GM12878 (cell line): ENCODE measurements around the gene AGAP1. TPM values are rescaled to one million over a fixed set of nuclear protein-coding genes. Genes with fewer than 3 reads are reported as not detected.

Experiments used
- ATAC-seq: fragments of 200-7000 bp; cut with Tn5 transposase; 3 replicates; pipeline ENCODE4 v1.9.1; 2020; ENCODE audit warnings: mild to moderate bottlenecking, moderate library complexity
- BruUV-seq: library from RNA; stranded (reverse); fragments of 400-500 nt; replicated peaks from 2 replicates; lab custom pipeline; 2021; lab: Mats Ljungman, UMichigan
- CTCF ChIA-PET: fragments of 300-600 bp; sonication (Branson Sonifier 250); formaldehyde crosslinking; extraction: SDS; loops from one replicate; lab custom pipeline; 2021; ENCODE audit warnings: inconsistent platforms; lab: Yijun Ruan, JAX
- POLR2A ChIA-PET: fragments of 350-600 bp; formaldehyde crosslinking; extraction: SDS; loops from one replicate; lab custom pipeline; 2021; ENCODE audit warnings: inconsistent platforms; lab: Charles Lee
- RAD21 ChIA-PET: fragments of 300-600 bp; sonication (Branson Sonifier 250); formaldehyde crosslinking; loops from one replicate; lab custom pipeline; 2023; ENCODE audit warnings: antibody characterized with exemption; ENCODE audit not compliant: unreplicated experiment; lab: Charles Lee
- SMC1A ChIA-PET: fragments of 300-600 bp; sonication (Branson Sonifier 250); formaldehyde crosslinking; loops from one replicate; lab custom pipeline; 2023; ENCODE audit not compliant: unreplicated experiment, uncharacterized antibody; lab: Charles Lee
- DNase-seq: peaks from one replicate; pipeline ENCODE4 v3.0.0-alpha.2; 2011; ENCODE audit warnings: low read depth, low spot score
- FAIRE-seq: peaks from 3 replicates; lab custom pipeline; 2011; peaks lifted over from hg19 to GRCh38; lab: Jason Lieb, UNC
- H2AFZ ChIP-seq: 2 replicates; pipeline ENCODE4 v1.6.0; 2011; ENCODE audit warnings: low read depth, low read length, control low read depth; ENCODE audit not compliant: control insufficient read depth
- H3K27ac ChIP-seq: 2 replicates; pipeline ENCODE4 v1.5.1; 2011; ENCODE audit warnings: control low read depth; ENCODE audit not compliant: control insufficient read depth, insufficient read depth
- H3K27me3 ChIP-seq, 2 experiments: replicated peaks in 1 of 2; 2 replicates each; pipeline versions ENCODE4 v1.6.0 to v1.6.1; 2011; ENCODE audit warnings: low read length in 1 of 2; ENCODE audit not compliant: control insufficient read depth in 2 of 2, insufficient read depth in 2 of 2
- H3K36me3 ChIP-seq, 2 experiments: 2 replicates each; pipeline ENCODE4 v1.5.1; 2011; ENCODE audit warnings: low read length in 1 of 2; ENCODE audit not compliant: control insufficient read depth in 2 of 2, insufficient read depth in 2 of 2
- H3K4me1 ChIP-seq: 2 replicates; pipeline ENCODE4 v1.6.1; 2011; ENCODE audit warnings: mild to moderate bottlenecking, low read length, moderate library complexity, mixed read lengths; ENCODE audit not compliant: control insufficient read depth, insufficient read depth
- H3K4me2 ChIP-seq: 2 replicates; pipeline ENCODE4 v1.6.0; 2011; ENCODE audit warnings: control low read depth; ENCODE audit not compliant: control insufficient read depth, insufficient read depth
- H3K4me3 ChIP-seq: fragments of 200-600 bp; sonication (generic); 2 replicates; pipeline ENCODE4 v1.5.1; 2016
- H3K79me2 ChIP-seq: 2 replicates; pipeline ENCODE4 v1.6.0; 2011; ENCODE audit warnings: low read length; ENCODE audit not compliant: control insufficient read depth, insufficient read depth
- H3K9ac ChIP-seq: 2 replicates; pipeline ENCODE4 v1.8.0; 2011; ENCODE audit warnings: low read length, control low read depth, mixed read lengths; ENCODE audit not compliant: control insufficient read depth, insufficient read depth
- H3K9me3 ChIP-seq: replicated peaks from 3 replicates; pipeline ENCODE4 v1.5.1; 2011; ENCODE audit warnings: mild to moderate bottlenecking, low read length; ENCODE audit not compliant: control insufficient read depth, insufficient read depth
- H4K20me1 ChIP-seq: 2 replicates; pipeline ENCODE4 v1.6.0; 2011; ENCODE audit not compliant: control insufficient read depth, insufficient read depth
- NR2F1 ChIP-seq: fragments of 450-650 bp; conservative IDR thresholded peaks from 2 replicates; pipeline ENCODE4 v1.6.1; 2017; ENCODE audit warnings: mild to moderate bottlenecking
- RCOR1 ChIP-seq: conservative IDR thresholded peaks from 2 replicates; pipeline ENCODE4 v1.6.1; 2012; ENCODE audit warnings: low read depth, low read length, improper control_type of control experiment
- STAT3 ChIP-seq: IDR thresholded peaks from 2 replicates; pipeline ENCODE4 v1.6.1; 2011; ENCODE audit warnings: low read depth, low read length, improper control_type of control experiment
- WGBS: methylation state at CpG from one replicate; pipeline ENCODE4 v1.1.6; 2016; ENCODE audit warnings: low lambda C conversion rate; ENCODE audit not compliant: insufficient replicate concordance, insufficient coverage; ENCODE audit errors: missing lambda C conversion rate; 5-methylcytosine and 5-hydroxymethylcytosine counted together
- in situ Hi-C: fragments of 300-500 bp; cut with MboI; formaldehyde crosslinking; loops from 9 replicates; pipeline ENCODE4 v1.14.3; 2018; ENCODE audit warnings: mixed read lengths
- intact Hi-C: fragments of 100-400 bp; cut with micrococcal nuclease; formaldehyde crosslinking; loops from one replicate; pipeline ENCODE4 v1.14.2; 2022; ENCODE audit not compliant: unreplicated experiment
- polyA plus RNA-seq, 11 experiments: library from polyadenylated mRNA; depleted of rRNA in 4 of 11; unstranded in 6 of 11; stranded (reverse) in 5 of 11; fragments of >200 nt; fragmentation: Nextera tagmentation in 4 of 11; fragmentation: Illumina TruSeq in 1 of 11; extraction: Ambion mirVana in 4 of 11; extraction: Trizol in 1 of 11; gene quantifications; 1 replicate in 1 of 11; 2 replicates in 10 of 11; pipeline versions ENCODE4 v1.2.1 to v1.2.3, GENCODE V29; 2011 to 2016; ENCODE audit warnings: inconsistent platforms in 2 of 11, missing spikeins in 2 of 11, low read depth in 1 of 11
- total RNA-seq, 4 experiments: library from RNA; depleted of rRNA in 3 of 4; stranded (reverse); fragments of >200 nt in 3 of 4; fragmentation: Illumina TruSeq in 1 of 4; extraction: Trizol in 1 of 4; gene quantifications; 2 replicates each; pipeline versions ENCODE4 v1.2.1 to v1.2.3, GENCODE V29; 2013 to 2021
- TF ChIP-seq, protein P1 (sequence below): IDR thresholded peaks from 2 replicates; pipeline ENCODE4 v1.6.1; 2012; ENCODE audit warnings: mild to moderate bottlenecking, low read depth, low read length

Gene AGAP1
- total and polyA plus RNA-seq, 10 of the 15 experiments (the other 5 are each of a cell fraction or from before 2014, with no cell fraction given): 0.05 to 0.15 (median 0.06) TPM; not detected in 7

DNA sequence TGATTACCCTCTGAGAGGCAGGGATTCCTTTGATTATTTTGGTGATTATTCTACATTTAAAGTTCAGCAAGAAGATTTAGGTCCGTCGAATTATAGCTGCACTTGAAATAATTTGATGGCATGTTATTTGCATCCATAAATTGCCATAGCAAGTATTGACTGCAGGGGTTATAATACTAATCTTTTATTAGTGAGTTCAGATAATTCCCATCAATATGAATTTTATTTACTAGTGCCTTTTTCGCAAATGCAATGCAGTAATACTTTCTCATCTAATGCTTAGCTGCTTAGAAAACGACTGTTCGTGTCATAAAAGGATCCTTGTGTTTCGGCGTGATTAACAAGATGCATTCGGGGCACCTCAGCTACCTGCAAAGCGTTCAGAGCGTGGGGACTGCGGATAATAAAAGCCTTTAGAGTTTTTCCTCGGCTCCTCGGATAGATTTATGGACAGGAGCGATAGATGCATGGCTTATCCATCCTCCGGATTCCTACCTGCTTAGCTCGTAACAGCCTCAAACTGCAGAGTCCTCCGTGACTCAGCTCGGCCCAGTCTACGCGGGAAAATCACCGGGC lies 676.8 kb downstream of the AGAP1 start:
- POLR2A ChIA-PET: no interaction called here

More for the DNA sequence above, 676.8 kb downstream of the AGAP1 start:
- no peaks in the 10 kb centered on the region for H3K4me1 ChIP-seq
- in situ Hi-C loops (no loop called here), intact Hi-C loops (no loop called here)
- no peak overlapping the region for H3K9ac ChIP-seq
- H3K4me3 ChIP-seq: no peak overlapping the region
- no peaks in the 10 kb centered on the region for H4K20me1 ChIP-seq
- no peak for FAIRE-seq
- TF ChIP-seq, protein P1, sequence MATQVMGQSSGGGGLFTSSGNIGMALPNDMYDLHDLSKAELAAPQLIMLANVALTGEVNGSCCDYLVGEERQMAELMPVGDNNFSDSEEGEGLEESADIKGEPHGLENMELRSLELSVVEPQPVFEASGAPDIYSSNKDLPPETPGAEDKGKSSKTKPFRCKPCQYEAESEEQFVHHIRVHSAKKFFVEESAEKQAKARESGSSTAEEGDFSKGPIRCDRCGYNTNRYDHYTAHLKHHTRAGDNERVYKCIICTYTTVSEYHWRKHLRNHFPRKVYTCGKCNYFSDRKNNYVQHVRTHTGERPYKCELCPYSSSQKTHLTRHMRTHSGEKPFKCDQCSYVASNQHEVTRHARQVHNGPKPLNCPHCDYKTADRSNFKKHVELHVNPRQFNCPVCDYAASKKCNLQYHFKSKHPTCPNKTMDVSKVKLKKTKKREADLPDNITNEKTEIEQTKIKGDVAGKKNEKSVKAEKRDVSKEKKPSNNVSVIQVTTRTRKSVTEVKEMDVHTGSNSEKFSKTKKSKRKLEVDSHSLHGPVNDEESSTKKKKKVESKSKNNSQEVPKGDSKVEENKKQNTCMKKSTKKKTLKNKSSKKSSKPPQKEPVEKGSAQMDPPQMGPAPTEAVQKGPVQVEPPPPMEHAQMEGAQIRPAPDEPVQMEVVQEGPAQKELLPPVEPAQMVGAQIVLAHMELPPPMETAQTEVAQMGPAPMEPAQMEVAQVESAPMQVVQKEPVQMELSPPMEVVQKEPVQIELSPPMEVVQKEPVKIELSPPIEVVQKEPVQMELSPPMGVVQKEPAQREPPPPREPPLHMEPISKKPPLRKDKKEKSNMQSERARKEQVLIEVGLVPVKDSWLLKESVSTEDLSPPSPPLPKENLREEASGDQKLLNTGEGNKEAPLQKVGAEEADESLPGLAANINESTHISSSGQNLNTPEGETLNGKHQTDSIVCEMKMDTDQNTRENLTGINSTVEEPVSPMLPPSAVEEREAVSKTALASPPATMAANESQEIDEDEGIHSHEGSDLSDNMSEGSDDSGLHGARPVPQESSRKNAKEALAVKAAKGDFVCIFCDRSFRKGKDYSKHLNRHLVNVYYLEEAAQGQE: no peak
- TF ChIP-seq STAT3: no peak
- TF ChIP-seq RCOR1: no peak
- TF ChIP-seq NR2F1: no peak
- ATAC-seq: no peak
- H3K36me3 ChIP-seq: no peaks in the 10 kb centered on the region
- peaks cover 2% of the 10 kb centered on the region; the same call in 2 of the 3 replicates for H3K9me3 ChIP-seq
- H3K27me3 ChIP-seq: peaks cover 4 to 12% of the 10 kb centered on the region in 2 experiments
- H3K27ac ChIP-seq: no peak overlapping the region
- ChIA-PET RAD21 (no interaction called here), CTCF (interaction anchor here (0.6 to 2.4 kb wide), 2 partner anchors 10 to 391 kb away, joined by 3 to 13 read pairs; no protein-coding TSS in a partner anchor), SMC1A (no interaction called here)
- 14% methylated on average over 21 of the region's 21 CpGs for WGBS
- H2AFZ ChIP-seq: no peak overlapping the region
- no peak for DNase-seq
- BruUV-seq: no TSS peak
- H3K4me2 ChIP-seq: no peak overlapping the region
- no peaks in the 10 kb centered on the region for H3K79me2 ChIP-seq
